GM19438 (cell line): ENCODE measurements around the gene MPC1.
"Not testable (repeated sequence)": the region's sequence is repeated elsewhere in the genome, so short reads cannot be mapped to it uniquely, and the experiment has no call there.

Source experiments
- ATAC-seq: cut with Tn5 transposase; IDR thresholded peaks from one replicate; pipeline ENCODE4 v1.9.1; 2021; ENCODE audit warnings: low read depth; ENCODE audit not compliant: unreplicated experiment

MPC1 gene

GRCh38 chr6:166408936-166409755 lies 26.4 kb upstream of the MPC1 start:
- no peak for ATAC-seq

- ATAC-seq = no peak
Observed at GRCh38 chr6:166406197-166406596, 23.5 kb upstream of the MPC1 start.

- ATAC-seq = no peak
Observed at GRCh38 chr6:166405386-166405785, 22.6 kb upstream of the MPC1 start.

- no peak for ATAC-seq
Observed at GRCh38 chr6:166402582-166403277, 20.0 kb upstream of the MPC1 start.

GRCh38 chr6:166400649-166401250 lies 18.0 kb upstream of the MPC1 start:
- ATAC-seq = not testable (repeated sequence)

GRCh38 chr6:166400181-166400580 lies 17.4 kb upstream of the MPC1 start:
- no peak for ATAC-seq

- ATAC-seq = no peak
Observed at GRCh38 chr6:166398348-166398747, 15.6 kb upstream of the MPC1 start.

GRCh38 chr6:166397849-166398248 lies 15.1 kb upstream of the MPC1 start:
- no peak for ATAC-seq

GRCh38 chr6:166395778-166396177 lies 13.0 kb upstream of the MPC1 start:
- ATAC-seq = no peak

GRCh38 chr6:166395351-166395750 lies 12.6 kb upstream of the MPC1 start:
- no peak for ATAC-seq

GRCh38 chr6:166394036-166394892 lies 11.5 kb upstream of the MPC1 start:
- ATAC-seq = no peak

- no peak for ATAC-seq
Observed at GRCh38 chr6:166393535-166393823, 10.7 kb upstream of the MPC1 start.

- ATAC-seq = not testable (repeated sequence)
Observed at GRCh38 chr6:166392755-166393534, 10.2 kb upstream of the MPC1 start.

- no peak for ATAC-seq
Observed at GRCh38 chr6:166389119-166389518, 6.4 kb upstream of the MPC1 start.

- ATAC-seq = no peak
Observed at GRCh38 chr6:166388290-166389004, 5.7 kb upstream of the MPC1 start.

- no peak for ATAC-seq
Observed at GRCh38 chr6:166387642-166388289, 5.0 kb upstream of the MPC1 start.

- not testable (repeated sequence) for ATAC-seq
Observed at GRCh38 chr6:166387098-166387497, 4.4 kb upstream of the MPC1 start.

- no peak for ATAC-seq
Observed at GRCh38 chr6:166386111-166386510, 3.4 kb upstream of the MPC1 start.

- not testable (repeated sequence) for ATAC-seq
Observed at GRCh38 chr6:166383802-166384363, 1.1 kb upstream of the MPC1 start.
